Heart left ventricle (tissue), 16 donors: Measurements from ENCODE around the gene AWAT2. TPM values are rescaled to one million over a fixed set of nuclear protein-coding genes. Genes with fewer than 3 reads are reported as not detected.

Source experiments
- ATAC-seq, 4 donors: fragments of 200-7000 bp; cut with Tn5 transposase; one replicate each; pipeline ENCODE4 v1.9.1; 2020 to 2022; ENCODE audit warnings: moderate library complexity in 4 of 4, mild to moderate bottlenecking in 3 of 4, moderate number of reproducible peaks in 1 of 4
- DNase-seq, 5 donors: peaks; one replicate each; pipeline ENCODE4 v3.0.0-alpha.2; 2020
- H3K27ac ChIP-seq, 12 donors: fragments of 200-600 bp; sonication (generic) in 4 of 12; one replicate each; pipeline versions ENCODE4 v1.5.0 to v1.8.0; 2016 to 2022; ENCODE audit warnings: mild to moderate bottlenecking in 2 of 12
- H3K27me3 ChIP-seq, 9 donors: fragments of 200-600 bp; sonication (generic) in 2 of 9; one replicate each; pipeline versions ENCODE4 v1.5.1 to v1.8.0; 2016 to 2022; ENCODE audit warnings: mild to moderate bottlenecking in 3 of 9
- H3K36me3 ChIP-seq, 9 donors: fragments of 200-600 bp; sonication (generic) in 2 of 9; one replicate each; pipeline versions ENCODE4 v1.5.0 to v1.8.0; 2018 to 2022; ENCODE audit warnings: mild to moderate bottlenecking in 2 of 9
- H3K4me1 ChIP-seq, 12 donors: fragments of 200-600 bp; sonication (generic) in 4 of 12; one replicate each; pipeline versions ENCODE4 v1.5.0 to v1.8.0; 2016 to 2022; ENCODE audit warnings: mild to moderate bottlenecking in 3 of 12
- H3K4me3 ChIP-seq, 12 donors: fragments of 200-600 bp; sonication (generic) in 4 of 12; one replicate each; pipeline versions ENCODE4 v1.5.0 to v1.8.0; 2017 to 2022; ENCODE audit warnings: mild to moderate bottlenecking in 9 of 12, moderate library complexity in 4 of 12
- H3K9me3 ChIP-seq, 12 donors: fragments of 200-600 bp; sonication (generic) in 4 of 12; one replicate each; pipeline versions ENCODE4 v1.5.0 to v1.8.0; 2016 to 2022; ENCODE audit warnings: mild to moderate bottlenecking in 1 of 12
- CTCF ChIP-seq, 12 donors: fragments of 200-600 bp; sonication (generic) in 4 of 12; IDR thresholded peaks; one replicate each; pipeline versions ENCODE4 v1.5.0 to v1.8.0; 2018 to 2022; ENCODE audit warnings: antibody characterized with exemption in 12 of 12, mild to moderate bottlenecking in 5 of 12
- POLR2A ChIP-seq, 2 donors: fragments of 450-650 bp; IDR thresholded peaks; one replicate each; pipeline ENCODE4 v1.6.1; 2017; ENCODE audit warnings: antibody characterized with exemption in 2 of 2, mild to moderate bottlenecking in 2 of 2, moderate library complexity in 2 of 2
- WGBS, 4 donors: extraction: QIAGEN DNeasy Blood & Tissue Kit in 2 of 4; methylation state at CpG; one replicate each; pipeline versions ENCODE4 v1.1.5 to v1.1.7; 2013 to 2018; 5-methylcytosine and 5-hydroxymethylcytosine counted together
- intact Hi-C, 10 donors: fragments of 100-400 bp; cut with DNase I; formaldehyde crosslinking; loops; one replicate each; pipeline versions ENCODE4 v1.11.1 to v1.14.2; 2022
- polyA plus RNA-seq, 2 donors: library from polyadenylated mRNA; stranded (reverse); fragments of 200-250 nt; gene quantifications; one replicate each; pipeline ENCODE4 v1.2.3, GENCODE V29; 2013
- total RNA-seq, 9 donors: library from RNA; depleted of rRNA in 2 of 9; stranded (reverse); fragments of >200 nt in 2 of 9; fragmentation: NEBNext Ultra II Directional in 3 of 9; extraction: Animal tissue kit (Norgen Biotek cat#: 25700) in 3 of 9; gene quantifications; one replicate each; pipeline versions ENCODE4 v1.1.0 to v1.2.4, GENCODE V29; 2016 to 2023
- donor health status: ischemic (EF 13 %, LVEDD 7.1; RV severe dilation, severe dysfunction).
- donor health status: healthy with polysubstance abuse.
- donor health status: DM: no; HTN: yes; CAD: no.
- donor health status: DM: no; HTN: no; CAD: no.
- donor health status: ischemic (EF 25% LVEDD 6.9; RV normal size, moderate dysfunction).
- donor health status: ischemic (EF 25% LVEDD 5.7; RV mildly dilated, moderate dysfunction).
- donor health status: healthy.
- donor health status: DM: yes; HTN: yes; CAD: no.
- donor health status: ischemic (EF 35%, LVEDD 5.7; RV mildly dilated, moderate dysfunction).
- donor health status: nonischemic (EF 11% LVEDD 7.7; RV severe dilation, severe dysfunction).
- donor health status: DM: yes; HTN: yes; CAD: no.
- donor health status: PGD.
- donor health status: ischemic (EF 29% LVEDD 5.4; RV normal size, mild dysfunction).
- donor health status: nonischemic (EF 23%, LVEDD 6.1; RV moderate dilation, normal function).

The AWAT2 gene
- total and polyA plus RNA-seq, 11 donors, result not detected

DNA sequence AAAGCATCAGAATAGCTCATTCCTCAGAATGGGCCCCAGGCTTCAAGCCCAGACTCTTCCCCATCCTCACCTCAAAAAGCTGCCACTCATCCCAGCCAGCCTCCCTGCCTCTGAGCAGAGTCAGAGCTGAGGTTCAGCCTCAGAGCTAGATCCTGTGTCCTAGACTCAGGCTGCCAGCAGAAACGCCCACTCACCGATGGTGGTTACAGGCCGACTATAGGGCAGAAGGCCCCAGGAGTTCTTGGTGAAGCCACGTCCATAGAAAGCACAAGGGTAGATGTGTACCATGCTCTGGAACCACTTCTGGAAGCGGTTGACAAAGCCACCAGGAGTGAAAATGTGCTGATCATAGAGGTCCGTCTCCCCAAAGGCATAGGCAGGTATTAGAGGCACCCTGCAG is 7.7 kb downstream of the AWAT2 start:
- TF ChIP-seq POLR2A (IDR thresholded peaks at IDR 0.05) (no peak), CTCF (IDR thresholded peaks at IDR 0.05) (no peak)
- 70 to 95% (median 85%) methylated on average over 6 of the region's 6 CpGs for WGBS, 4 donors
- no peak for ATAC-seq
- DNase-seq, result no peak
- Histone ChIP-seq H3K27ac (no peak overlapping the region), H3K27me3 (peaks cover 0 to 2% (median 0%) of the 10 kb centered on the region in 9 donors), H3K4me3 (no peak overlapping the region), H3K36me3 (no peaks in the 10 kb centered on the region), H3K4me1 (no peaks in the 10 kb centered on the region), H3K9me3 (no peaks in the 10 kb centered on the region)
- intact Hi-C loops, result no loop called here

DNA sequence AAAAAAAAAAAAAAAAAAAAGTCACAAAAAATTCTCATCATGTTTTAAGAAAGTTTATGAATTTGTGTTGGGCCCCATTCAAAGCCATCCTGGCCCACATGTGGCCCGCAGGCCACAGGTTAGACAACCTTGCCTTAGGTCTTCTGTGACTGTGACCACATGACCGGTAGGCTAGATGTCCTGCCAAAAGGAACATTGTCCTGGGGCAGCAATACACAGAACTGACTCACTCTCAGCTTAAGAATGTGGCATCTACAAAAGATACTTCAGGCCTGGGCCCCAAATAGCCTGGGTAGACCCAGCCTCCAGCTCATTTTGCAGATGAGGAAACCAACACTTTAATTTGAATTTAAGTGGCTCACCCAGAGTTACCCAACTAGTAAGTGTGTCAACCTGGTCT is 10.0 kb downstream of the AWAT2 start:
- Histone ChIP-seq H3K4me3 (no peak overlapping the region), H3K4me1 (no peaks in the 10 kb centered on the region), H3K9me3 (no peaks in the 10 kb centered on the region), H3K27me3 (peaks cover 0 to under 1% (median 0%) of the 10 kb centered on the region in 9 donors), H3K27ac (no peak overlapping the region), H3K36me3 (no peaks in the 10 kb centered on the region)
- 86 to 94% (median 89%) methylated on average over 2 of the region's 2 CpGs for WGBS, 4 donors
- ATAC-seq (no peak), DNase-seq (no peak)
- intact Hi-C loops, result loop anchor here in 6 of 10 donors (5.0 to 10.0 kb wide), 4 partner anchors 58 to 615 kb away; partner anchors contain the start of gene EDA (in 5 of the 6)
- TF ChIP-seq CTCF (IDR thresholded peaks at IDR 0.05) (no peak), POLR2A (IDR thresholded peaks at IDR 0.05) (no peak)

- DNase-seq (no peak), ATAC-seq (no peak)
- H3K36me3 ChIP-seq, result no peaks in the 10 kb centered on the region
- TF ChIP-seq POLR2A (IDR thresholded peaks at IDR 0.05), result no peak
- no peak for TF ChIP-seq CTCF (IDR thresholded peaks at IDR 0.05)
- intact Hi-C loops, result loop anchor here in 6 of 10 donors (5.0 to 10.0 kb wide), 4 partner anchors 58 to 614 kb away; partner anchors contain the start of gene EDA (in 5 of the 6)
- H3K27ac ChIP-seq, result no peak overlapping the region
- no peaks in the 10 kb centered on the region for H3K4me1 ChIP-seq
- 81 to 100% (median 94%) methylated on average over 1 of the region's 1 CpG for WGBS, 4 donors
- no peak overlapping the region for H3K4me3 ChIP-seq
- H3K27me3 ChIP-seq, result no peaks in the 10 kb centered on the region
- H3K9me3 ChIP-seq, result no peaks in the 10 kb centered on the region
Observed at GRCh38 chrX:70038951-70039350, 10.8 kb downstream of the AWAT2 start.

GRCh38 chrX:70038515-70038914 is 11.2 kb downstream of the AWAT2 start:
- Histone ChIP-seq H3K27me3 (no peaks in the 10 kb centered on the region), H3K9me3 (no peaks in the 10 kb centered on the region), H3K36me3 (no peaks in the 10 kb centered on the region), H3K27ac (no peak overlapping the region), H3K4me1 (no peaks in the 10 kb centered on the region), H3K4me3 (no peak overlapping the region)
- WGBS, 4 donors, result 79 to 92% (median 85%) methylated on average over 2 of the region's 2 CpGs
- intact Hi-C loops, result loop anchor here in 6 of 10 donors (5.0 to 10.0 kb wide), 4 partner anchors 59 to 614 kb away; partner anchors contain the start of gene EDA (in 5 of the 6)
- no peak for TF ChIP-seq CTCF (IDR thresholded peaks at IDR 0.05)
- DNase-seq (no peak), ATAC-seq (no peak)
